Measurements from ENCODE around the gene NRP1.

NRP1 gene

GRCh38 chr10:33216661-33217427, 117.6 kb downstream of the NRP1 start:
- no peak for DNase-seq

GRCh38 chr10:33215635-33216034, 118.8 kb downstream of the NRP1 start:
- no peak for DNase-seq

GRCh38 chr10:33215154-33215553, 119.3 kb downstream of the NRP1 start:
- no peak for DNase-seq

GRCh38 chr10:33214174-33214573, 120.3 kb downstream of the NRP1 start:
- no peak for DNase-seq

GRCh38 chr10:33212061-33212748, 122.3 kb downstream of the NRP1 start:
- no peak for DNase-seq

GRCh38 chr10:33211106-33211878, 123.2 kb downstream of the NRP1 start:
- DNase-seq = no peak

- no peak for DNase-seq
These were observed 124.7 kb downstream of the NRP1 start for GRCh38 chr10:33209802-33210201.

- no peak for DNase-seq
These were observed 126.3 kb downstream of the NRP1 start for GRCh38 chr10:33208166-33208565.

- no peak for DNase-seq
These were observed 130.4 kb downstream of the NRP1 start for GRCh38 chr10:33204031-33204430.

GRCh38 chr10:33201971-33202370, 132.5 kb downstream of the NRP1 start:
- no peak for DNase-seq

- no peak for DNase-seq
These were observed 133.2 kb downstream of the NRP1 start for GRCh38 chr10:33201056-33201780.

- no peak for DNase-seq
These were observed 134.7 kb downstream of the NRP1 start for GRCh38 chr10:33199731-33200232.

- no peak for DNase-seq
These were observed 135.9 kb downstream of the NRP1 start for GRCh38 chr10:33198610-33199009.

- DNase-seq = no peak
These were observed 137.6 kb downstream of the NRP1 start for GRCh38 chr10:33196710-33197491.

- DNase-seq = no peak
These were observed 138.1 kb downstream of the NRP1 start for GRCh38 chr10:33196377-33196706.

- DNase-seq = no peak
These were observed 138.7 kb downstream of the NRP1 start for GRCh38 chr10:33195608-33196376.

GRCh38 chr10:33193701-33194521, 140.6 kb downstream of the NRP1 start:
- DNase-seq = no peak

GRCh38 chr10:33193057-33193700, 141.3 kb downstream of the NRP1 start:
- DNase-seq = peak in 42 of 56 donors; percentile 3 to 77 (median 22)
